Stimulated activated CD8-positive, alpha-beta memory T cell treated with anti-CD3 and anti-CD28 coated beads, Interleukin-15, amount 100 ng/mL, for 24 hours (primary cell): ENCODE measurements around the gene CCDC188.

Source experiments
- DNase-seq: peaks from one replicate; pipeline ENCODE4 v3.0.0-alpha.2; 2020; ENCODE audit warnings: low read depth

Gene CCDC188

GRCh38 chr22:20147237-20147988, 3.4 kb downstream of the CCDC188 start:
- no peak for DNase-seq

GRCh38 chr22:20146777-20147176, 4.1 kb downstream of the CCDC188 start:
- DNase-seq: no peak

GRCh38 chr22:20145832-20146223, 5.0 kb downstream of the CCDC188 start:
- no peak for DNase-seq

- no peak for DNase-seq
Measured at GRCh38 chr22:20145206-20145831, 5.5 kb downstream of the CCDC188 start.

DNA sequence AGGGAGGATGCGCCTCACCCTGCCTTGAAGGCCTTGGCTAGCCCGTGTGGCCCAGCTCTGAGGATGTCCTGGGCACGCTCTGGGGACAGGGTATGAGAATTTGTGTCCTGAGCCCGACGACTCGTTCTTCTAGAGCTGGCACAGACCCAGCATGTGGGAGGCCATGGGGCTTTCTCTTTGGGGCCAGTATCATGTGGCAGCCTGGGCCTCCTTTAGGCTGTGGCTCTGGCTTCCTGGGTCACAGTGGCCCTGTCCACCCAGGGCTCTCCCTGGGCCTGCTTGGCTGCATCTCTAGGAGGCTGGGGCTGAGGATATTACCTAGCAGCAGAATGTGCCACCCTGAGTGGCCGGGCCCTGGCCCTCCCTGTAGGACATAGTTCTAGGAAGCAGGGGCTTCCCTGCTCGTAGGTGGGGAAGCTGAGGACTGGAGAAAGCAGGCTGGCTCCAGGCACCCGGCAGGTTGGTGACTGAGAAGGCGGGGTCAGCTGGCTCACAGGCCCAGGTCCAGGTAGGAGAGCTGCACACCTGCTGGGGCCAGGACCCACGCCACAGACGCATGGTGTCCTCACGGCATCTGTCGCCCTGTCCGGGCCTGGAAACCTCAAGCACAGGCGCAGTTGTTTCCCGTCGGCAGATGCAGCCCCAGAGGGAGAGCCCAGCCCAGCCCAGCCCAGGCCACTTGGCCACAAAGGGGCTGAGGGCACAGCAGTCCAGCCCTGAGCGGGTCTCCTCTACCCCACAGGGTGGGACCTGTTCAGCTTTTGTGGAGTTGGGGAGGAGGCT, 6.8 kb downstream of the CCDC188 start:
- no peak for DNase-seq

DNA sequence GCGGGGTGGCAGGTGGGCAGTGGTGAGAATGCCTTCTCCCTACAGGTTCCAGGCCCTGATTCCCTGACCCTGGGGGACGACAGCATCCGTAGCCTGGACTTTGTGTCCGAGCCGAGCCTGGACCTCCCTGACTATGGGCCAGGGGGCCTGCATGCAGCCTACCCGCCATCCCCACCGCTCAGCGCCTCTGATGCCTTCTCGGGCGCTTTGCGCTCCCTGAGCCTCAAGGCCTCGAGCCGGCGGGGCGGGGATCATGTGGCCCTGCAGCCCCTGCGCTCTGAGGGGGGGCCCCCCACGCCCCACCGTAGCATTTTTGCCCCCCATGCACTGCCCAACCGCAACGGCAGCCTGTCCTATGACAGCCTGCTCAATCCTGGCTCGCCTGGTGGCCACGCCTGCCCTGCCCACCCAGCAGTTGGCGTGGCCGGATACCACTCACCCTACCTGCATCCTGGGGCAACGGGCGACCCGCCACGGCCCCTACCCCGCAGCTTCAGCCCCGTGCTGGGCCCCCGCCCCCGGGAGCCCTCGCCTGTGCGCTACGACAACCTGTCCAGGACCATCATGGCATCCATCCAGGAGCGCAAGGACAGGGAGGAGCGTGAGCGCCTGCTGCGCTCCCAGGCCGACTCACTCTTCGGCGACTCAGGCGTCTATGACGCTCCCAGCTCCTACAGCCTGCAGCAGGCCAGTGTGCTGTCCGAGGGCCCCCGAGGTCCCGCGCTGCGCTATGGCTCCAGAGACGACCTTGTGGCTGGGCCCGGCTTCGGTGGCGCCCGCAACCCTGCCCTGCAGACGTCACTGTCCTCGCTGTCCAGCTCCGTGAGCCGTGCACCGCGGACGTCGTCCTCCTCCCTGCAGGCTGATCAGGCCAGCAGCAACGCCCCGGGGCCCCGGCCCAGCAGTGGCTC, 7.9 kb downstream of the CCDC188 start:
- DNase-seq: no peak

DNA sequence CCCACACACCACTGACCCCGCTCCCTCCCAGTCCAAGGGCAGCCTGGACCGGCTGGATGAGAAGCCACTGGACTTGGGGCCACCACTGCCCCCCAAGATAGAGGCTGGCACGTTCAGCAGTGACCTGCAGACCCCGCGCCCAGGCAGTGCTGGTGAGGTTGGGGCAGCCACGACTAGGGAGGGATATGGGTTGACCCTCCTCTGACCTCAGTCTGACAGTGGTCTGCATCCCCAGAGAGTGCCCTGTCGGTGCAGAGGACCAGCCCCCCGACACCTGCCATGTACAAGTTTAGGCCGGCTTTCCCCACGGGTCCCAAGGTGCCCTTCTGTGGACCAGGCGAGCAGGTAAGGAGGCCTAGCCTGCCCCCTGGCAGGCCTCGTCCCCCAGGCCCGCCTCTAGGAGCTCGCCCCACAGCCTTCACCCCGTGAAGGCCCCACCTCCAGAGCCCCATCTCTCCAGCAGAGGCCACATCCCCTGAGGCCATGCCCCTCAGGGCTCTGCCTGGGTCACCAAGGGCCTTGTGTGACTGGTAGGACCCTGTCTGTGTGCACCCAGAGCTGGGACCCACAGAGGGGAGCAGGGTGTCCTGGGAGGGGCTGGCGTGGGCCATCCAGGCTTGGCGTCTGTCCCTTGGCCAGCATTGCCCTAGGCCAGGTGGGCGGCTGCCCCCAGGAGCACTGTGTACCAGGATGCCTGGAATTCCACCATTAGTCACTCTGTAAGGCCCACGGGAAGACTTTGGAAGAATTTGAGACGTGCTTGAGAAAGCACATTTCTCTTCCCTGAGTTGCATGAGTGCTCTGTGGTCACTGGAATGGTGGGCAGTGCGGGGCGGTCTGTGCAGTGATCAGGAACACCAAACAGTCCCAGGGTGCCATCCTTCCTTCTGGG, 9.4 kb downstream of the CCDC188 start:
- no peak for DNase-seq

DNA sequence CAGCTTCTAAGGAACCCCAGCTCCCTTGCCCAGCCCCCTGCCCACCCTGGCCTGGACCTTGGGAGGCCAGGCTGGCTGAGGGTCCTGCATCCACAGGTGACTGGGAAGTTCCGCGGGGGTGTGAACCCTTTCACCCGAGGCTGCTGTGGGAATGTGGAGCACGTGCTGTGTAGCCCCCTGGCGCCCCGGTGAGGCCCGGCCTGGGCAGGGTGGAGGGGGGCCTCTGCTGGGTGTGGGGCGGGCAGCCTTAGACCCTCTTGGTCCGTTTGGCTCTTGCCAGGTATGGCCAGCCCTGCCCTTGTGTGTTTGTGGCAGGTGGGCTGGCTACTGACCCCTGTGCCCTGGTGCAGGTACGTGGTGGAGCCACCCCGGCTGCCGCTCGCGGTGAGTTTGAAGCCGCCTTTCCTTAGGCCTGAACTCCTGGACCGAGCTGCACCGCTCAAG, 10.3 kb downstream of the CCDC188 start:
- DNase-seq: no peak

DNA sequence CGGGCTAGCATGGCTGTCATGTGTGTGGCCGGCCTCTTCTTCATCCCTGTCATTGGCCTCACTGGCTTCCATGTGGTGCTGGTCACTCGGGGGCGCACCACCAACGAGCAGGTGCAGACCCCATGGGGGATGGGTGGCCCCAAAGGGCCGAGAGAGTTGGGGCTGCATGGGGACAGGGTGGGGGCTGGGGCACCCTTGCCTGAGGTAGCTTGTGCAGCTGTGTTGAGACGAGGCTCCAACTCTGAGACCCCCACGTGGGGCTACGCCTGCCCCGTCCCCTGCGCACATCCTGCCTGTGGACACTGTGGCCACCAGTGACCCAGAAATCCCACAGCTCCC, 10.8 kb downstream of the CCDC188 start:
- no peak for DNase-seq

GRCh38 chr22:20139391-20140106, 11.3 kb downstream of the CCDC188 start:
- no peak for DNase-seq

DNA sequence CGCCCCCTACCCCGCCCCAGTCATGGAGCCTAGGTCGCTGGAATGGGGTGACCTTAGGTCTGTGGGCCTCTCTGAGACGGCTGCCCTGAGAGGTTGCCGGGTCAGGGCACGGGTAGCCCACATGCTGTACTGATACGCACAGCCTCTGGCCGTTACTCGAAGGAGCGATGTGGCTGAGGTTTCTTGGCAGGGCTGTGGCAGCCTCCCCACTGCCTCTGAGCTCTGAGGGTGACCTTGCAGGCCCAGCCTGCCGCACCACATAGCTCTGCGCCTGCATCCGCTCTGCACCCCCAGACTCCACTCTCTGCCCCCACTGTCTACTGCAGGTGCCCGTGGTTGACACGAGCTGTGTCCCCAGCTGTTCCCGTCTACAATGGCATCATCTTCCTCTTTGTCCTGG, 12.0 kb downstream of the CCDC188 start:
- no peak for DNase-seq

- DNase-seq: no peak
Measured at GRCh38 chr22:20138417-20138738, 12.5 kb downstream of the CCDC188 start.

- no peak for DNase-seq
Measured at GRCh38 chr22:20137671-20138416, 13.0 kb downstream of the CCDC188 start.

DNA sequence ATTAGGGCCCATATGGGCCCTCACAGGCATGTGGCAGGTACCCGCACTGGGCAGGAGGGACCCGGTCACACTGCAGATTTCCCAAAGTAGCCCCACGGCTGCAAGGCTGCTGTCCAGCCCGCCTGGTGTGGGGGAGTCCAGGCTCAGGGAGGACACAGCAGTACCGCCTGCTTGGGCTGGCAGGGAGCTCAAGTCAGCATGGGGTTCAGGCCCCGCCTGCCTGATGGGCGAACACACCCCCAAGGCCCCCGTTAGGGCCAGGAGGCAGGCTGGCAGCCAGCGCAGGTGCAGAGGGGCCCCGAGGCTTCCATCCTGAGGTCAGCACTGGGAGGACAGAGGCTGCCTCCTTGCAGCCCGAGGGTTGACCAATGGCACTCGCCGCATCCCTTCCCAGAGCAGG, 13.7 kb downstream of the CCDC188 start:
- no peak for DNase-seq

DNA sequence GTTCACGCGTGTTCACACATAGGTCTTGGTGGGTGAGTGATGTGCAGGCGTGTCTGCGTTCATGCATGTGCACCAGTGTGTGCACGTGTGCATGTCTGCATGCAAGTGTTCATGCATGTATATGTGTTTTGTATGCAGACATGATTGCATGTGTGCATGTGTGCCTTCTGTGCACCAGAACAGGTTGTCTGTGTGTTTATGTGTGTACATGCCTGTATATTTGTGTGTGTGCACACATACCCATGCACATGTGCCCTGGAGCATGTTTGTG, 14.3 kb downstream of the CCDC188 start:
- no peak for DNase-seq

DNA sequence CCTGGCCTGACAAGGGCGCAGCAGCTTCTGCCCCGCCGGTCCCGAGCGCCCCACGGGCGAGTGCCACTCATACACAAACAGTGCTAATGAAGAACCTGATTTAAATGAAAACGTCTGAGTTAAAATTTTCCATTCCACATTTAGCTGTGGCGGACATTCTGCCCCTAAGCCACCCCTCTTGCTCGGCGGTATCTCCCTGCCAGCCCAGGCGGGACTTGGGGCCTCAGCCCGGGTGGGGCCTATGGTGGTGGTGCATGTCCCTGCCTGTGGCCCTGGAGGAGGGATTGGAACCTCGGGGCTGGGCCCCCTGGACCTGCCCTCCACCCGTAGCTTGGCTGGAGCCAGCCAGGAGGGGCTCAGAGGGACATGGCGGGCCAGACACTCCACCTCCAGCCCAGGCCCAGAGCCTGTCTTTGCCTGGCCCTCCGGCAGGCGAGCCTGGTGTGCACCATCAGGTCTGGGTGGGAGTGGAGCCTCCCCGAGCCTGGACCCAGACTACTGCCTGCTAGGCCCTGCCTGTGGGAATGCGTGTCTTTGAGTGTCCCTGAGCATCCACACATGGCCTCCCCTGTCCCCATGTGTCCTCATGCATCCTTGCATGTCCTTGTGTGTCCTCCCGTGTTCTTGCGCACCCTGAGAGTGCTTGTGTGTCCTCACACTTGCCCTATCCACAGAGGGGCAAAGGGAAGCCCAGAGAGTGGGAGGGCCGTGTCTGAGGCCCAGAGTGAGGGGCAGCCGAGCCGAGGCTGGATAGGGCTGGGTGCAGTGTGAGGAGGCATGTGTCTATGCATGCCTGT, 14.9 kb downstream of the CCDC188 start:
- DNase-seq: no peak

DNA sequence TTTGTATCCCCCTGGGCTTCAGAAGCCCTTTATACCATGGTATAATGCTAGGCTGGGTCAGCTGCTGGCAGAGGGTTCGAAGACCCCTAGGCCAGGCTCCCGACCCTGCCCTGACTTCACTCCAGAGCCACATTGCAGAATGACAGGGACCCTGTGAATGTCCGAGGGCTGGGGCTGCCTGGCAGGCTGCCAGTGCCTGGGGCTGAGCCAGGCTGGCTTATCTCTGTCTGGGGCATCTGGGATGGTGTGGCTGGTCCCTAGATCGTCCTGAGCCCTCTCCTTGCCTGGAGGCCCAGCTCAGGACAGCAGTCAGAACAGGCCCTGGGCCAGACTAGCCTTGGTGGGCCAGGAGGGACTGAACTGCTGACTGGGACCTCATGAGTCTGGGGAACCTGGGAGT, 15.6 kb downstream of the CCDC188 start:
- no peak for DNase-seq

GRCh38 chr22:20133930-20134549, 16.8 kb downstream of the CCDC188 start:
- DNase-seq: no peak
